Mucosa of descending colon (tissue), 3 donors: ENCODE results near the gene BIRC7. TPM values are rescaled to one million over a fixed set of nuclear protein-coding genes. Genes with fewer than 3 reads are reported as not detected.

Experiments
- ATAC-seq: fragments of 200-7000 bp; cut with Tn5 transposase; one replicate; pipeline ENCODE4 v1.9.1; 2020; ENCODE audit warnings: mild to moderate bottlenecking, moderate library complexity
- DNase-seq, 3 donors: peaks; one replicate each; pipeline ENCODE4 v3.0.0-alpha.2; 2020
- H3K36me3 ChIP-seq: fragments of 200-600 bp; one replicate; pipeline ENCODE4 v1.8.0; 2021; ENCODE audit warnings: low read depth, mild to moderate bottlenecking
- H3K4me1 ChIP-seq: fragments of 200-600 bp; one replicate; pipeline ENCODE4 v1.8.0; 2021; ENCODE audit warnings: low read depth, mild to moderate bottlenecking
- H3K4me3 ChIP-seq: fragments of 200-600 bp; one replicate; pipeline ENCODE4 v1.8.0; 2021; ENCODE audit warnings: mild to moderate bottlenecking
- H3K9me3 ChIP-seq: fragments of 200-600 bp; one replicate; pipeline ENCODE4 v1.8.0; 2021; ENCODE audit warnings: mild to moderate bottlenecking
- intact Hi-C, 2 donors: fragments of 100-400 bp; cut with DNase I in 1 of 2; cut with micrococcal nuclease in 1 of 2; formaldehyde crosslinking; loops; one replicate each; pipeline versions ENCODE4 v1.11.0 to v1.11.1; 2022; cut with DNase I, micrococcal nuclease
- total RNA-seq, 3 donors: library from RNA; stranded (reverse); fragmentation: NEBNext Ultra II Directional in 2 of 3; extraction: Animal tissue kit (Norgen Biotek cat#: 25700) in 2 of 3; gene quantifications; one replicate each; pipeline versions ENCODE4 v1.2.1 to v1.2.4, GENCODE V29; 2021 to 2023
- TF ChIP-seq, protein P1 (sequence below): fragments of 200-600 bp; IDR thresholded peaks from one replicate; pipeline ENCODE4 v1.8.0; 2022; ENCODE audit warnings: antibody characterized with exemption, mild to moderate bottlenecking
- donor health status: DM: no; HTN: no; CAD: no; lungs with moderate emphysema.
- donor health status: DM: no; HTN: no; CAD: no.
- donor health status: DM: no; HTN: yes; CAD: no.

The BIRC7 gene
- total RNA-seq, 3 donors from 2014 or later = 0.22 TPM; not detected in 2

DNA sequence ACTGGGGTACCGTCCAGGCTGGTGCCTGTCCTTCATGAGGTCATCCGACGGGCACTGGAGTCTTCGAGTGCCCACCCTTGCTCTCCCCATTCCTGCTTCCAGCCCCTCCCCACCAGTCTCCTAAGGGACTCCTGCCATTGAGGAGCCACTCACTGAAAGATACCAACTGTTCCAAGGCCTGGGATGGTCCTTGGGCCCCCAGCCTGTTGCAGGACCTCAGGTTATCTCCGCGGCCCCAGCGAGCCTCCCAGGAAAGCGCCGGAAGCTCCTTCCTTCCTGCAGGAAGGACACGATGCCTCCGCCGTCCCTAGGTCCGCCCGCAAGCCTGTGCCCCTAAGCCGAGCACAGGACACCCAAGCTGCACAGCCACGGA lies 17.3 kb downstream of the BIRC7 start:
- Histone ChIP-seq H3K4me3 (no peak overlapping the region), H3K4me1 (peaks cover 3% of the 10 kb centered on the region), H3K9me3 (no peaks in the 10 kb centered on the region), H3K36me3 (no peaks in the 10 kb centered on the region)
- TF ChIP-seq, protein P1, sequence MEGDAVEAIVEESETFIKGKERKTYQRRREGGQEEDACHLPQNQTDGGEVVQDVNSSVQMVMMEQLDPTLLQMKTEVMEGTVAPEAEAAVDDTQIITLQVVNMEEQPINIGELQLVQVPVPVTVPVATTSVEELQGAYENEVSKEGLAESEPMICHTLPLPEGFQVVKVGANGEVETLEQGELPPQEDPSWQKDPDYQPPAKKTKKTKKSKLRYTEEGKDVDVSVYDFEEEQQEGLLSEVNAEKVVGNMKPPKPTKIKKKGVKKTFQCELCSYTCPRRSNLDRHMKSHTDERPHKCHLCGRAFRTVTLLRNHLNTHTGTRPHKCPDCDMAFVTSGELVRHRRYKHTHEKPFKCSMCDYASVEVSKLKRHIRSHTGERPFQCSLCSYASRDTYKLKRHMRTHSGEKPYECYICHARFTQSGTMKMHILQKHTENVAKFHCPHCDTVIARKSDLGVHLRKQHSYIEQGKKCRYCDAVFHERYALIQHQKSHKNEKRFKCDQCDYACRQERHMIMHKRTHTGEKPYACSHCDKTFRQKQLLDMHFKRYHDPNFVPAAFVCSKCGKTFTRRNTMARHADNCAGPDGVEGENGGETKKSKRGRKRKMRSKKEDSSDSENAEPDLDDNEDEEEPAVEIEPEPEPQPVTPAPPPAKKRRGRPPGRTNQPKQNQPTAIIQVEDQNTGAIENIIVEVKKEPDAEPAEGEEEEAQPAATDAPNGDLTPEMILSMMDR = no peak
- ATAC-seq = no peak
- no peak for DNase-seq
- intact Hi-C loops = no loop called here

DNA sequence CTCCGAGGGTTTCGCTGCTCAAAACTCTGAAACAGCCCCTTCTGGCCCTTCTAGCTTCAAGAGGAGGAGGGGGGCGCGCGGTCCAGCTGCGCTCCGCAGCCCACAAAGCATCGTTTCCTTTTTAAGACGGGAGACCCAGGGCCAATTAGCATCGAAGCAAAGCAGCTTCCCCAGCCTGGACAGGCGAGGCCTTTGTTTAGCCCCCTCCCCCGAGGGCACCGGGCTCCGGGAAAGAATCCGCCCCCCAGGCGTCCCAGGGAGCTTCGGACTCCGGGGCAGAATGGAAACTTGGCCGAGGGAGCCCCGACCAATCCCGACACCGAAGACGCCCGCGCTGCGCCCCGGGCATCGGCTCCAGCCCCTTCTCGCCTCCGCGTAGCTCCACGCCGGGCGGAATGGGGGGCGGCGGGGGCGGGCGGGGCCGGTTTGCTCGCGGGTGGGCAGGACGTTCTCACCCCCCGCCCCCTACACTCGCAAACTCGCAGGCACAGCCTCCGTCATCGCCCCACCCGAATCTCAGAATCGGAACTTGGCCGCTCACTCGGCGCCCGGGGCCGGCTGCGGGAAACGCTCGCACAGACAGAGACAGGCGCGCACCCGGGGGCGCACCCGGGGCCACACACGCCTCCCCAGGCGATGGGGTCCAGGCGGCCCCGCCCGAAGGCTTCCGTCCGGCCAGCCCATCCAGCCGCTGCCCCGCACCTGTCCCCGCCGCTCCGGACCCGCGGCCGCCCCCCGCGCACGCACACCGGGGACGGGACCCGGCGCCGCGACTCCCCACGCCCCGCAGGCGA lies 17.9 kb downstream of the BIRC7 start:
- no peak overlapping the region for H3K4me3 ChIP-seq
- intact Hi-C loops = no loop called here
- H3K9me3 ChIP-seq = no peaks in the 10 kb centered on the region
- no peak for DNase-seq
- H3K36me3 ChIP-seq = no peaks in the 10 kb centered on the region
- no peak for ATAC-seq
- peaks cover 3% of the 10 kb centered on the region for H3K4me1 ChIP-seq
- TF ChIP-seq, protein P1 = no peak

DNA sequence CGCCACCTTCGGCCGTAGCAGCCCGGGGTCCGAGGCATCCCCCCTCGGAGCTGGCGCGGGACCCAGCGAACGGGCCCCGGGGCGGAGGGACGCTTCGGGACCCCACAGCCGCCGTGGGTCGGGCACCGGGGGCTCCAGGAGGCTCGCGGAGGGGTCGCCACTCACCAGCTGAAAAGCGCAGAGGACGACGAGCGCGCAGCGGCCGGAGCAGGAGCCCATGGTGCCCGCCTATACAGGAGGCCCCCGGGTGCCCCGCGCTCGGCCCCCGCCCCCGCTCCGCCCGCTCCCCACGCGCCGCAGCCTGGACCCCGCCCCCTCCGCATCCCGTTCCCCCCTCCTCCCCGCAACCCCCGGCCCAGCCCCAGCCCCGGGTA lies 18.5 kb downstream of the BIRC7 start, which contains the start of gene NKAIN4:
Gene NKAIN4, minus strand, starts transcription at position 232 of the 374 bp plus-strand sequence. Its CDS starts 13 bp downstream, at position 219.
- no peak within 1 kb of the TSS for H3K4me3 ChIP-seq

DNA sequence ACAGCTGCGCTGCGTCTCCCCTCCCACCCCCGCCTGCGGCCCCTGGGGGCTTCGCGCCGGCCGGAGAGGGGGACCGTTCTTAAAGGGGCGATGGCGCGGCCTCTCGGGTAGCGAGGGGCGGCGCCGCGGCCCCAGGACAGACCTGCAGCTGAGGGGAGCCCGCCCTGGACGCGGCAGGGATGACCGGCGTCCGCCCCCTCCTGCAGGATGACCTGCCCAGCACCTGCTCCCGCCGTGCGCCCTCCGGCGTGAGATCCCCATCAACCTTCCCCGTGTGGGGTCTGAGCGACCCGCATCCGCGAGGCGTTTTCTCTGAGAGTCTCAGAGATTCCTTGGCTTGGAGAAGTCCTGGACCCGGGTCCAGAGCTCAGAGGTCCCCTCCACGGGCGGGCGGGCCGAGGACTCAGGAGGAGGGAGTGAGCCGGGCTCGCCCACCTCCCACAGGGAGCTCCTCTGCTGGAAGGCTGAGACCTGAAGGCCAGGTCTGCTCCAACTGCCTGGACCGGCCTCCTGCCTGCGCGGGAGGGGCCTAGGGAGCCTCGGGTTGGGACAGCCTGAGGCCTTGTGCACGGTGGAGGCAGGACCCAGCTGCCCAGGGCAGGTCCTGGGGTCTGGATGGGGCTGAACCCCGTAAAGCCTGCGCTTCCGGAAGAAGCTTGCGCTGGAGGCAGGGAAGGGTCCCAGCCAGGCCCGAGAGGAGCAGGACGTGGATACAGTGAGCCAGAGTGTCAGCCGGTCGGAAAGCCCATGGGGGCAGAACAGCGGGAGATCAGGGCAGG lies 19.1 kb downstream of the BIRC7 start:
- Histone ChIP-seq H3K36me3 (no peaks in the 10 kb centered on the region), H3K4me3 (no peak overlapping the region), H3K4me1 (peaks cover 3% of the 10 kb centered on the region), H3K9me3 (no peaks in the 10 kb centered on the region)
- TF ChIP-seq, protein P1 = no peak
- ATAC-seq (no peak), DNase-seq (no peak)
- intact Hi-C loops = no loop called here

More for the DNA sequence above, 18.5 kb downstream of the BIRC7 start, which contains the start of gene NKAIN4:
- TF ChIP-seq, protein P1 = no peak
- intact Hi-C loops = no loop called here
- DNase-seq (no peak), ATAC-seq (no peak)
- Histone ChIP-seq H3K9me3 (no peaks in the 10 kb centered on the region), H3K4me1 (peaks cover 3% of the 10 kb centered on the region), H3K36me3 (no peaks in the 10 kb centered on the region)

DNA sequence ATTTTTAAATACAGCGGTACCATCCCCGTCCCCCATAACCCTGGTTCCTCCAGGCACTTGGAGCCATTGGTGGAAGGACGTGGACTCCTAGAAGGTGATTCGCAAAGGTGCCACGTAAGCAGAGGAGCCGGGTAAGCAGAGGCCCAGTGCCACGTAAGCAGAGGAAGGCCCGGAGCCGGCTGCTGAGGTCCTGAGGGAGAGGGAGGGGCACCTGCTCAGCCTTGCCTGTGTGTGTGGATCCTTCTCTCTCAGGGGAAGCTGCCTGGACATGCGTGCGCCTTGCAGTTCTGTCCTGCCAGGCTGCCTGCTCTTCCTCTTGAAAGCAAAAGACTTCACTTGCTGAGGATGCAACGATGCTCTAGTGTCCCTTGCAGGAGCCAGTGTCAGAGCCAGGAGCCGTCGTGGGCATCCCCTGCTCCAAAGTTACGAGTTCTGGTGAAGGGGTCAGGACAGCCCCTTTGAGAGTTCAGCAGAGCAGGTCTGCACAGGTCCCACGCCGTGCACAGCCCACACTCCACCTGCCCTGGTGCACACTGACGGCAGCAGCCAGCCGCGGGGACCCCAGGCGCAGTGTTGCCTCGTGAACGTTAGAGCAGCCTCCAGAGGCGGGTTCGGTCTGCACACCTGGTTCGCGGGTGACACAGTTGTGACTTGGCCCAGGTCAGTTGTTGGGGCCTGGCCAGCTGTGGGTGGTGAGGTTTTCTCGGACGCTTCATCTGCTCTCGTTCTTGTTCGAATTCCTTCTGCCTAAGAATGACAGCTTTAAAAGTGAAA lies 20.4 kb downstream of the BIRC7 start:
- H3K4me1 ChIP-seq = peaks cover 3% of the 10 kb centered on the region
- ATAC-seq = no peak
- TF ChIP-seq, protein P1 = no peak
- intact Hi-C loops = no loop called here
- no peaks in the 10 kb centered on the region for H3K36me3 ChIP-seq
- no peaks in the 10 kb centered on the region for H3K9me3 ChIP-seq
- H3K4me3 ChIP-seq = no peak overlapping the region
- DNase-seq = no peak
